Hematopoietic multipotent progenitor cell treated with erythropoietin and hydrocortisone succinate and interleukin-3 and kit ligand, for 4 days (in vitro differentiated cells): ENCODE results near the gene PREX1.
"Not testable (repeated sequence)": the region's sequence is repeated elsewhere in the genome, so short reads cannot be mapped to it uniquely, and the experiment has no call there.

ENCODE experiments used
- DNase-seq: peaks from one replicate; pipeline ENCODE4 v3.0.0-alpha.2; 2015

PREX1 gene

DNA sequence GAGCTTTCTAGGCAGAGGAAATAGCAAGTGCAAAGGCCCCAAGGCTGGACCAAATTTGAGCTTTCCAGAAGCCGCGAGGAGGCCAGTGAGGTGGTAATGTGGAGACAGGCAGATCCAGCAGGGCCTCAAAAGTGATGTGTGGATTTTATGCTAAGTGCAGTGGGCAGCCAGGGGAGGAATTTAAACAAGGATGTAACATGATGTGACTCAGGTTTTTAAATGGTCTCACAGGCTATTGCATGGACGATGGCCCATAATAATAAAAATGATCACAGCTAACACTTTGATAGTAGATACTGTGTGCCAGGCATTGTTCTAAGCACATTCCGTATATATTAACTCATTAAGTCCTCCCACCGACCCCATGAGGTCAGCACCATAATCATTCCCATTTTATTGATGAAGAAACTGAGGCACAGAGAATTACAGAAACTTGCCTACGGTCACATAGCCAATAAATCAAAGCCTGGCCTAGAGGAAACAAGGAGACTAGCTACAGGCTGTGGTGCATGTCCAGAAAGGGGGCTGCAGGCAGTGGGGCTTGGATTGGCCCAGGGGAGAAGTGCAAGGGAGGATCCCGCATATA is 18.0 kb upstream of the PREX1 start:
- no peak for DNase-seq

- no peak for DNase-seq
Measured at GRCh38 chr20:48844996-48845395, 17.2 kb upstream of the PREX1 start.

GRCh38 chr20:48843896-48844295 is 16.1 kb upstream of the PREX1 start:
- DNase-seq = not testable (repeated sequence)

- no peak for DNase-seq
Measured at GRCh38 chr20:48843057-48843806, 15.4 kb upstream of the PREX1 start.

DNA sequence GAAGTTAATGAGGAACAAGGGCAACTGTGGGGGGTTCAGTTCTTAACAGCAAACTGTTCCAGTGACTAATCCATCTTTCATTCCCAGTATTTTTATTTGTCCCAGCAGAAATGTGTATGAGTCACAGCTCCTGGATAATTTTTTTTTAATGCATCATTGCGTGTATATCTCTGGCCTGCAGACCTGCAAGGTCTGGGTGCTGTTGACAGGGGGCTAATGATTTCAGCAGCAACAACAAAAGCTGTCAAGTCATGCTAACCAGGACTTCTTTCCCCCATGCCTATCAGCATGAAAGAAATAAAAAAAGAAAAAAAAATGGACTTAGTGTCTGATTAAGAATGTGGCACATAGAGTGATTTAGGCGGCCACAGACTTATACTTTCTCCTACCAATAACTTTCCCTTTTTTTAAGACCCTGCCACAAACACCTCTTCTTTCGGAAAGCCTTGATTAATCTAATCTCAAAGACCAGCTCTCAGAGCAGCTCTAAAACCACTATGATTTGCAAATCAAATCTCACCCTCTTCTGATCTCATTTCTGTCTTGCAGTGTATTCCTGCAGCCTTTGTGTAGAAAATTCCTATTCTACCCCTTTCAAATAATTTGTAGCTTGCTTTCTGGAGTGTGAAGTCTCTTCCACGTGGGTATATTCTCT is 14.2 kb upstream of the PREX1 start:
- DNase-seq = peak; percentile 49

GRCh38 chr20:48841196-48841874 is 13.5 kb upstream of the PREX1 start:
- DNase-seq = no peak

GRCh38 chr20:48839154-48839917 is 11.5 kb upstream of the PREX1 start:
- DNase-seq = no peak

DNA sequence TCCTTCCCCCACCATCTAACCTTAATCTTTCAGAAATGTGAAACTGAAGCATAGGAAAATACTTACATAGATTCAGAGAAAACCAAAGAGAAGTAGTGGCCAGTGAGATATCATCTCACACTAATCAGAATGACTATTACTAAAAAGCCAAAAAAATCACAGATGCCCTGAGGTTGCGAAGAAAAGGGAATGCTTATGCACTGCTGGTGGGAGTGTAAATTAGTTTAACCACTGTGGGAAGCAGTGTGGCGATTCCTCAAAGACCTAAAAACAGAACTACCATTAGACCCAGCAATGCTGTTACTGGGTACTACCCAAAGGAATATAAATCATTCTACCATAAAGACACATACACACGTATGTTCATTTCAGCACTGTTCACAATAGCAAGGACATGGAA is 9.2 kb upstream of the PREX1 start:
- DNase-seq = no peak

DNA sequence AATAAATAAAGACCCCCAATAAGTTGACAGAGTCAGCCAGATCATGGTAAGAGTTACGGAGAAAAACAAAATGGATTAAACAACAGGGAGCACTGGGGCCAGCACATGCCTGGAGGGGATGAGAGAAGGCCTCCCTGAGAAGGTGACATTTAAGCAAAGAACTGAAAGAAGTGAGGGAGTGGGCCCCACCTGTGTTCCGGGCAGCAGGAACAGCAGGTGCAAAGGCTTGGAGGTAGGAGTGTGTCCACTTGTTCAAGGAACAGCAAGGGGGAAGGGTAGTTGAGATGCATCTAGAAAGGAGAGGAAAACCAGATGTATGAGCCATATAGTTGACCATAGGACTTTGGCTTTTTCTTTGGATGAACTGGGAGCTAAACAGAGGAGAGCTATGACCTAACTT is 7.6 kb upstream of the PREX1 start:
- no peak for DNase-seq

- no peak for DNase-seq
Measured at GRCh38 chr20:48834278-48834677, 6.5 kb upstream of the PREX1 start.

GRCh38 chr20:48832405-48832730 is 4.6 kb upstream of the PREX1 start:
- DNase-seq = peak; percentile 63

GRCh38 chr20:48831718-48832404 is 4.1 kb upstream of the PREX1 start:
- peak; percentile 41 for DNase-seq

DNA sequence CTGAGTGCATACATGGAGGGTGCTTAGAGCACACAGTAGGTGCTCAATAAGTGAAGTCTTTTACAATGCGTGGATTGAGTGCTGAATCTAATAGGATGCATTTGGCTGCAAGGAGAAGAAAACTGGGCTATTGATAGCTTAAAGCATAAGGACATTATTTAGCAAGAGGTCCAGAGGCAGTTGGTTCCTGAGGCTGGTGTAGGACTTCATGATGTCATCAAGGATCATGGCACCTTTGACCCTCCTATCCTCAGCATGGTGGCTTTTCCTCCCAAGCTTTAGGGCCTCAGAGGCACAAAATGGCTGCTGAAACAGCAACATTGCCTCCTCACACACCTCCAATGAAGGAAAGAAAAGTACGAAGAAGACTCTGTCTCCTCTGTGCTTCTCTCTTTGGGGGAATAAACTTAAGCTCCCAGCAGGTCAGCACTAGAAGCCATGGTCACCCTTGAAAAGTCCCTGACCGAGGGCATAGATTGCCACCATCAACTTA is 3.1 kb upstream of the PREX1 start:
- DNase-seq = no peak

- no peak for DNase-seq
Measured at GRCh38 chr20:48829940-48830339, 2.1 kb upstream of the PREX1 start.

GRCh38 chr20:48828734-48829460 is 1.1 kb upstream of the PREX1 start:
- no peak for DNase-seq

- DNase-seq = peak; percentile 72
Measured at GRCh38 chr20:48826883-48827771, 672 bp downstream of the PREX1 start.

GRCh38 chr20:48826480-48826879 is 1.3 kb downstream of the PREX1 start:
- DNase-seq = not testable (repeated sequence)

GRCh38 chr20:48826069-48826468 is 1.7 kb downstream of the PREX1 start:
- DNase-seq = no peak

- no peak for DNase-seq
Measured at GRCh38 chr20:48825566-48825920, 2.3 kb downstream of the PREX1 start.

DNA sequence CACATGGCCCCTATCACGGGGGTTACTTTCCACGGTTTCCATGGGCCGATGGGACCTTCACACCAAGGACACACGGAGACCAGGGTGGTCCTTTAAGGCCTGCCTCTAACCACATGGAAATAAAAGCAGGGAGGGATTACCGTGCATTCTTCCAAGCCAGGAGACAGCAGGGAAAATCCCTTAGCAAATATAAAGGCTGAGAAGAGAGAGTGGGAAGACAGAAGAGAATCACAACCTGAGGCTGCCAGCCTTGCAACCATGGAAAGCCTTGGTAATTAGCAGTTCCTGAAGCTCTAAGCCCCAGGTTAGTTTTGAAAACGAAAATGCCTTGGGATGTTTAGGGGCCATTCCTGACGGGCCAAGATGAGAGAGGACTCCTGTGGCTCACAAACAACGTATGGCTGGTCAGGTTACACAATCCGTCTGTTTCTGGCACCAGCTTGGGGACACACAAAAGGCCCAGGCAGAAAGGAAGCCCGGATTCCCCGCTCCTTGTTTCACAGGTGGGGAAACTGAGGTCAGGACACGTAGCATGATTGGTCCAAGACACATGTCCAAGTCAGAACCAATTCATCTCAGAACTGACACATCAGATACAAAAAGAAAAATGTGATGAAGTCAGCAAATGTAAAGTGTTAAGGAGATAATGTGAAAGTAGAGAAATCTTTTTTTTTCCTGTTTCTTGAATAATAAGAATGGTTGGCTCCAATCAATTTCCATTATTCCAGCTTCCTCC is 2.8 kb downstream of the PREX1 start:
- DNase-seq = no peak
